HEK293T (cell line): ENCODE data around the gene DNAH12.

Experiments
- BHLHE40 ChIP-seq: fragments of 450-650 bp; IDR thresholded peaks from 2 replicates; pipeline ENCODE4 v1.6.1; 2016; ENCODE audit warnings: mild to moderate bottlenecking, moderate library complexity, borderline replicate concordance
- CTBP1 ChIP-seq: fragments of 450-650 bp; IDR thresholded peaks from 2 replicates; pipeline ENCODE4 v1.6.1; 2016; ENCODE audit warnings: borderline replicate concordance
- LEF1 ChIP-seq: fragments of 450-650 bp; IDR thresholded peaks from 2 replicates; pipeline ENCODE4 v1.6.1; 2017; ENCODE audit warnings: mild to moderate bottlenecking, borderline replicate concordance
- TF ChIP-seq, protein P1 (sequence below): fragments of 450-650 bp; IDR thresholded peaks from 2 replicates; pipeline ENCODE4 v1.6.1; 2016

DNA sequence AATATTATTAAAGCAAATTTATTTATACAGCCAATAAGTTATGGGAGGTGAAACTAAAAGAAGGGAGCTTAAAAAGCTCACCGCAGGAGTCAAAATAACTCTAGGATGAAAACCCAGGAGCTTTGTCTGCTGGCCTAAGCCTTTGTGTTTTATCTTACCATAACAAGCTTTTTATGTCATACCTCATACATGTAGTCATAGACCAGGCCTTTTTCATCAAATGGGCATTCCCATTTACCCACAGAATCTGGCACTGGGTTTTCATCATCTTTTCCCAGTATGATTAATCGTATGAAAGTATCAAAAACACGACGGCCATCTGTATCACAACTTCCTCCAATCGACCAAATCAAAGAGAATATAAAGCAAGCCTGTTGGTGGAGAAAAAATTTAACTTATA, 122.8 kb downstream of the DNAH12 start:
- TF ChIP-seq LEF1 (no peak), CTBP1 (no peak), BHLHE40 (no peak)
- TF ChIP-seq, protein P1, sequence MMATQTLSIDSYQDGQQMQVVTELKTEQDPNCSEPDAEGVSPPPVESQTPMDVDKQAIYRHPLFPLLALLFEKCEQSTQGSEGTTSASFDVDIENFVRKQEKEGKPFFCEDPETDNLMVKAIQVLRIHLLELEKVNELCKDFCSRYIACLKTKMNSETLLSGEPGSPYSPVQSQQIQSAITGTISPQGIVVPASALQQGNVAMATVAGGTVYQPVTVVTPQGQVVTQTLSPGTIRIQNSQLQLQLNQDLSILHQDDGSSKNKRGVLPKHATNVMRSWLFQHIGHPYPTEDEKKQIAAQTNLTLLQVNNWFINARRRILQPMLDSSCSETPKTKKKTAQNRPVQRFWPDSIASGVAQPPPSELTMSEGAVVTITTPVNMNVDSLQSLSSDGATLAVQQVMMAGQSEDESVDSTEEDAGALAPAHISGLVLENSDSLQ = no peak
